ENCODE results near the gene DPH7. TPM values are rescaled to one million over a fixed set of nuclear protein-coding genes. Genes with fewer than 3 reads are reported as not detected.
A peak's percentile ranks its signal among the peaks of the same experiment; 100 is the strongest.

DPH7 gene
- total and polyA plus RNA-seq, 2 experiments from 2014 or later, result 26.7 to 27.0 TPM

GRCh38 chr9:137580954-137581322 lies 2.2 kb upstream of the DPH7 start:
- H3F3A ChIP-seq (ENCODE audit: insufficient read depth), result 0 out of 2 replicates have a peak, but pooled peaks cover 5% of the 10 kb centered on the region
- 95 to 98% methylated on average over 4 of the region's 4 CpGs for WGBS, 2 experiments (ENCODE audit: low coverage in 1 of 2, low lambda C conversion rate in 2 of 2, missing lambda C conversion rate in 2 of 2)
- no peaks in the 10 kb centered on the region for H3K27me3 ChIP-seq (replicated peaks; ENCODE audit: insufficient read depth)
- no peak overlapping the region for H3K4me2 ChIP-seq (ENCODE audit: unreplicated experiment)
- H3K9me2 ChIP-seq (ENCODE audit: insufficient read depth), result no peaks in the 10 kb centered on the region
- no peak overlapping the region for H2AFZ ChIP-seq
- H3K4me1 ChIP-seq (ENCODE audit: insufficient read depth), result peaks cover 13% of the 10 kb centered on the region
- no peak overlapping the region for H3K9ac ChIP-seq
- H3K27ac ChIP-seq, result no peak overlapping the region
- peaks cover 62% of the 10 kb centered on the region for H3K79me2 ChIP-seq (ENCODE audit: insufficient read depth)
- DNase-seq, result no peak
- no peaks in the 10 kb centered on the region for H3K9me3 ChIP-seq (ENCODE audit: low read depth)
- no peaks in the 10 kb centered on the region for H4K20me1 ChIP-seq (ENCODE audit: insufficient read depth)
- TF ChIP-seq EZH2 (IDR thresholded peaks at IDR 0.05; ENCODE audit: insufficient read depth, poor library complexity, severe bottlenecking) (no peak), EZH2phosphoT487 (IDR thresholded peaks at IDR 0.05; ENCODE audit: insufficient read depth, low read depth) (no peak)
- H3K4me3 ChIP-seq, result no peak overlapping the region
- H3K36me3 ChIP-seq (ENCODE audit: low read depth), result 0 out of 2 replicates have a peak, but pooled peaks cover 4% of the 10 kb centered on the region
- in situ Hi-C loops (cut with MboI), result no loop called here

- no peak overlapping the region for H3K4me3 ChIP-seq
- no peaks in the 10 kb centered on the region for H3K9me2 ChIP-seq (ENCODE audit: insufficient read depth)
- DNase-seq, result no peak
- no peak overlapping the region for H3K4me2 ChIP-seq (ENCODE audit: unreplicated experiment)
- H3K79me2 ChIP-seq (ENCODE audit: insufficient read depth), result peaks cover 63% of the 10 kb centered on the region
- WGBS, 2 experiments (ENCODE audit: low coverage in 1 of 2, low lambda C conversion rate in 2 of 2, missing lambda C conversion rate in 2 of 2), result 88 to 89% methylated on average over 23 of the region's 23 CpGs
- no peaks in the 10 kb centered on the region for H3K9me3 ChIP-seq (ENCODE audit: low read depth)
- no peak for TF ChIP-seq EZH2 (IDR thresholded peaks at IDR 0.05; ENCODE audit: insufficient read depth, poor library complexity, severe bottlenecking)
- TF ChIP-seq EZH2phosphoT487 (IDR thresholded peaks at IDR 0.05; ENCODE audit: insufficient read depth, low read depth), result no peak
- 0 out of 2 replicates have a peak, but pooled peaks cover 5% of the 10 kb centered on the region for H3F3A ChIP-seq (ENCODE audit: insufficient read depth)
- H3K36me3 ChIP-seq (ENCODE audit: low read depth), result 0 out of 2 replicates have a peak, but pooled peaks cover 4% of the 10 kb centered on the region
- H3K9ac ChIP-seq, result no peak overlapping the region
- no peaks in the 10 kb centered on the region for H3K27me3 ChIP-seq (replicated peaks; ENCODE audit: insufficient read depth)
- no peak overlapping the region for H2AFZ ChIP-seq
- H3K4me1 ChIP-seq (ENCODE audit: insufficient read depth), result peaks cover 13% of the 10 kb centered on the region
- H4K20me1 ChIP-seq (ENCODE audit: insufficient read depth), result no peaks in the 10 kb centered on the region
- no peak overlapping the region for H3K27ac ChIP-seq
- in situ Hi-C loops (cut with MboI), result no loop called here
These were observed 1.7 kb upstream of the DPH7 start for GRCh38 chr9:137580209-137580953.

GRCh38 chr9:137579259-137579604 lies 507 bp upstream of the DPH7 start:
- H3K27ac ChIP-seq, result peak overlapping the region; percentile 76
- H2AFZ ChIP-seq, result peak overlapping the region; percentile 74
- peaks cover 13% of the 10 kb centered on the region for H3K4me1 ChIP-seq (ENCODE audit: insufficient read depth)
- no peaks in the 10 kb centered on the region for H3K9me2 ChIP-seq (ENCODE audit: insufficient read depth)
- in situ Hi-C loops (cut with MboI), result no loop called here
- H3K4me3 ChIP-seq, result peak overlapping the region; percentile 84
- no peaks in the 10 kb centered on the region for H4K20me1 ChIP-seq (ENCODE audit: insufficient read depth)
- 5 to 7% methylated on average over 18 to 19 of the region's 19 CpGs for WGBS, 2 experiments (ENCODE audit: low coverage in 1 of 2, low lambda C conversion rate in 2 of 2, missing lambda C conversion rate in 2 of 2)
- peak; percentile 12 for DNase-seq
- peaks cover 64% of the 10 kb centered on the region for H3K79me2 ChIP-seq (ENCODE audit: insufficient read depth)
- H3K36me3 ChIP-seq (ENCODE audit: low read depth), result 0 out of 2 replicates have a peak, but pooled peaks cover 4% of the 10 kb centered on the region
- H3K9ac ChIP-seq, result peak overlapping the region; percentile 86
- H3F3A ChIP-seq (ENCODE audit: insufficient read depth), result 0 out of 2 replicates have a peak, but pooled peaks cover 5% of the 10 kb centered on the region
- no peak for TF ChIP-seq EZH2 (IDR thresholded peaks at IDR 0.05; ENCODE audit: insufficient read depth, poor library complexity, severe bottlenecking)
- TF ChIP-seq EZH2phosphoT487 (IDR thresholded peaks at IDR 0.05; ENCODE audit: insufficient read depth, low read depth), result no peak
- peak overlapping the region; percentile 68 for H3K4me2 ChIP-seq (ENCODE audit: unreplicated experiment)
- H3K27me3 ChIP-seq (replicated peaks; ENCODE audit: insufficient read depth), result no peaks in the 10 kb centered on the region
- H3K9me3 ChIP-seq (ENCODE audit: low read depth), result no peaks in the 10 kb centered on the region

- no peak overlapping the region for H3K9ac ChIP-seq
- TF ChIP-seq EZH2phosphoT487 (IDR thresholded peaks at IDR 0.05; ENCODE audit: insufficient read depth, low read depth) (no peak), EZH2 (IDR thresholded peaks at IDR 0.05; ENCODE audit: insufficient read depth, poor library complexity, severe bottlenecking) (no peak)
- 0 out of 2 replicates have a peak, but pooled peaks cover 5% of the 10 kb centered on the region for H3F3A ChIP-seq (ENCODE audit: insufficient read depth)
- peaks cover 13% of the 10 kb centered on the region for H3K4me1 ChIP-seq (ENCODE audit: insufficient read depth)
- peaks cover 9% of the 10 kb centered on the region for H3K36me3 ChIP-seq (ENCODE audit: low read depth)
- H3K4me2 ChIP-seq (ENCODE audit: unreplicated experiment), result no peak overlapping the region
- H3K9me3 ChIP-seq (ENCODE audit: low read depth), result no peaks in the 10 kb centered on the region
- H2AFZ ChIP-seq, result no peak overlapping the region
- H4K20me1 ChIP-seq (ENCODE audit: insufficient read depth), result no peaks in the 10 kb centered on the region
- no peak for DNase-seq
- 92 to 93% methylated on average over 12 of the region's 12 CpGs for WGBS, 2 experiments (ENCODE audit: low coverage in 1 of 2, low lambda C conversion rate in 2 of 2, missing lambda C conversion rate in 2 of 2)
- H3K27ac ChIP-seq, result no peak overlapping the region
- no peaks in the 10 kb centered on the region for H3K9me2 ChIP-seq (ENCODE audit: insufficient read depth)
- H3K27me3 ChIP-seq (replicated peaks; ENCODE audit: insufficient read depth), result no peaks in the 10 kb centered on the region
- peaks cover 53% of the 10 kb centered on the region for H3K79me2 ChIP-seq (ENCODE audit: insufficient read depth)
- no peak overlapping the region for H3K4me3 ChIP-seq
- in situ Hi-C loops (cut with MboI), result no loop called here
These were observed 2.9 kb downstream of the DPH7 start for GRCh38 chr9:137575716-137576411.
